Activated CD8-positive, alpha-beta T cell treated with anti-CD3 and anti-CD28 coated beads for 36 hours (primary cell): Measurements from ENCODE around the gene DLGAP1. TPM values are rescaled to one million over a fixed set of nuclear protein-coding genes. Genes with fewer than 3 reads are reported as not detected.

ENCODE experiments used
- ATAC-seq: fragments of 200-7000 bp; cut with Tn5 transposase; one replicate; pipeline ENCODE4 v1.10.0; 2021; ENCODE audit warnings: mild to moderate bottlenecking, moderate library complexity
- CTCF ChIA-PET: fragments of 350-600 bp; sonication (Branson Sonifier 250); formaldehyde crosslinking; loops from one replicate; lab custom pipeline; 2021; ENCODE audit warnings: antibody characterized with exemption; lab: Charles Lee
- POLR2A ChIA-PET: fragments of 350-600 bp; sonication (Branson Sonifier 250); formaldehyde crosslinking; loops from one replicate; lab custom pipeline; 2021; ENCODE audit warnings: antibody characterized with exemption; lab: Charles Lee
- DNase-seq: peaks from one replicate; pipeline ENCODE4 v3.0.0-alpha.2; 2020
- H3K27ac Mint-ChIP-seq: one replicate; pipeline ENCODE4 v1.8.0; 2021; ENCODE audit warnings: mild to moderate bottlenecking, mixed read lengths
- H3K27me3 Mint-ChIP-seq: one replicate; pipeline ENCODE4 v1.8.0; 2021; ENCODE audit warnings: mixed read lengths
- H3K36me3 Mint-ChIP-seq: one replicate; pipeline ENCODE4 v1.8.0; 2021; ENCODE audit warnings: low read depth, mixed read lengths
- H3K4me1 Mint-ChIP-seq: one replicate; pipeline ENCODE4 v1.8.0; 2021; ENCODE audit warnings: low read depth, mixed read lengths
- H3K4me3 Mint-ChIP-seq: one replicate; pipeline ENCODE4 v1.8.0; 2021; ENCODE audit warnings: mild to moderate bottlenecking, moderate library complexity, mixed read lengths
- H3K9me3 Mint-ChIP-seq: one replicate; pipeline ENCODE4 v1.8.0; 2021; ENCODE audit warnings: mixed read lengths
- intact Hi-C: fragments of 100-400 bp; cut with micrococcal nuclease; formaldehyde crosslinking; loops from one replicate; pipeline ENCODE4 v1.10.0; 2022
- total RNA-seq, 2 experiments: library from RNA; stranded (reverse); gene quantifications; one replicate each; pipeline ENCODE4 v1.2.3, GENCODE V29; 2021
- TF ChIP-seq, protein P1 (sequence below): fragments of 200-600 bp; IDR thresholded peaks from one replicate; pipeline ENCODE4 v1.8.0; 2022; ENCODE audit warnings: antibody characterized with exemption, mild to moderate bottlenecking

The DLGAP1 gene
- total RNA-seq, 2 experiments from 2014 or later, result not detected

DNA sequence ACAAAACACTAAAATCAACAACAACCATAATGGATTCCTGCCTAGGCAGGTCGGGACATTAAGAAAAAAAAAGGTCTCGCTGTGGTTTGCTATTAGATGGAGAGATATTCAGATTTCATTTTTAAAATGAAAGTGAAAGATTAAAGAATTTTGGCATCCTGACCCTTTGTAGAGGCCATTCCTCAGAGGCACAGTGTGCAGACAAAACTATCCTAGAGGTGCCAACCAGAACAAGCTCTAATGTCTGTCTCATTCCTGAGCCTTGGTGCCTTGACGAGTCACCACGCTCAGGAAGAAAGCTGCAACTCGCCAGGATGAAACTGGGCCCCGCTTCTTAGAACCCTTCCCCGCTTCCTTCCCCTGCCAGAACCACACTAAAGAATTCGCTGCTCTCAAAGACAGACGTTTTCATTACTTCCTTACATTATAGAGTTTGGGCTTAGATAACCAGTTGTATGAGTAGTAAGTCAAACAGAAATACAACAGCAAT, 849.1 kb downstream of the DLGAP1 start:
- H3K27ac Mint-ChIP-seq, result no peak overlapping the region
- CTCF ChIA-PET, result interaction anchor here (0.7 to 3.1 kb wide), 9 partner anchors 10 to 309 kb away, joined by 3 to 27 read pairs (median 5); no protein-coding TSS in a partner anchor
- H3K4me3 Mint-ChIP-seq, result no peak overlapping the region
- TF ChIP-seq, protein P1, sequence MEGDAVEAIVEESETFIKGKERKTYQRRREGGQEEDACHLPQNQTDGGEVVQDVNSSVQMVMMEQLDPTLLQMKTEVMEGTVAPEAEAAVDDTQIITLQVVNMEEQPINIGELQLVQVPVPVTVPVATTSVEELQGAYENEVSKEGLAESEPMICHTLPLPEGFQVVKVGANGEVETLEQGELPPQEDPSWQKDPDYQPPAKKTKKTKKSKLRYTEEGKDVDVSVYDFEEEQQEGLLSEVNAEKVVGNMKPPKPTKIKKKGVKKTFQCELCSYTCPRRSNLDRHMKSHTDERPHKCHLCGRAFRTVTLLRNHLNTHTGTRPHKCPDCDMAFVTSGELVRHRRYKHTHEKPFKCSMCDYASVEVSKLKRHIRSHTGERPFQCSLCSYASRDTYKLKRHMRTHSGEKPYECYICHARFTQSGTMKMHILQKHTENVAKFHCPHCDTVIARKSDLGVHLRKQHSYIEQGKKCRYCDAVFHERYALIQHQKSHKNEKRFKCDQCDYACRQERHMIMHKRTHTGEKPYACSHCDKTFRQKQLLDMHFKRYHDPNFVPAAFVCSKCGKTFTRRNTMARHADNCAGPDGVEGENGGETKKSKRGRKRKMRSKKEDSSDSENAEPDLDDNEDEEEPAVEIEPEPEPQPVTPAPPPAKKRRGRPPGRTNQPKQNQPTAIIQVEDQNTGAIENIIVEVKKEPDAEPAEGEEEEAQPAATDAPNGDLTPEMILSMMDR, result no peak
- no peaks in the 10 kb centered on the region for H3K9me3 Mint-ChIP-seq
- no peak for DNase-seq
- no peaks in the 10 kb centered on the region for H3K27me3 Mint-ChIP-seq
- peak; percentile 10 for ATAC-seq
- POLR2A ChIA-PET, result interaction anchor here (1.1 to 3.2 kb wide), 8 partner anchors 9 to 345 kb away, joined by 3 to 25 read pairs (median 5); no protein-coding TSS in a partner anchor
- H3K36me3 Mint-ChIP-seq, result peaks cover 2% of the 10 kb centered on the region
- intact Hi-C loops, result loop anchor here (1.0 kb wide), 1 partner anchor 18 kb away; no protein-coding TSS in a partner anchor
- peaks cover 16% of the 10 kb centered on the region for H3K4me1 Mint-ChIP-seq

DNA sequence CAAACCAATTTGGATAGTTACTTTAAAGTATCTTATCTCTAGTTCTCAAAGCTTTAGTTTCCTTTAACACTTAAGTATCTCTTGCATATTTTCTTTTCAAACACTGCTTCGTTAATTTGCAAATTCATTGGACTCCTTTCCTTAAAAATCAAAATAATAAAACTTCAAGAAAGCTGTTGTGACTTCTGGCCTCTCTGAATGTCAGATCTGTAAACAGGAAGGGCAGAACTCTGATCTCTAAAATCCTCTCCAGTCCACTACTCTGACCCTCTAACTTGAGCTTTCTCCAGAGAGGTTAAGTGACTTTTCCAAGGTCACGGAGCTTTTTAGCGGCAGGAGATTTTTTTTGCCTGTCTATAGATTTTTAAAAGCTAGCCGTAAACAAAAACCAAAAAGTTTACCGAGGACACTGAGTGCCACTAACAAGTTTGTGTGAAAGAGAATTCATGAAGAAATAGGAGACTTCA, 849.6 kb downstream of the DLGAP1 start:
- ATAC-seq, result no peak
- peaks cover 2% of the 10 kb centered on the region for H3K36me3 Mint-ChIP-seq
- TF ChIP-seq, protein P1, result no peak
- CTCF ChIA-PET, result interaction anchor here (0.7 to 3.1 kb wide), 10 partner anchors 9 to 308 kb away, joined by 3 to 27 read pairs (median 5); no protein-coding TSS in a partner anchor
- H3K4me1 Mint-ChIP-seq, result peaks cover 16% of the 10 kb centered on the region
- H3K27ac Mint-ChIP-seq, result no peak overlapping the region
- no peak overlapping the region for H3K4me3 Mint-ChIP-seq
- H3K27me3 Mint-ChIP-seq, result no peaks in the 10 kb centered on the region
- DNase-seq, result no peak
- intact Hi-C loops, result no loop called here
- no peaks in the 10 kb centered on the region for H3K9me3 Mint-ChIP-seq
- POLR2A ChIA-PET, result interaction anchor here (1.1 to 3.2 kb wide), 8 partner anchors 9 to 344 kb away, joined by 3 to 25 read pairs (median 5); no protein-coding TSS in a partner anchor

GRCh38 chr18:3604498-3605408, 850.4 kb downstream of the DLGAP1 start:
- POLR2A ChIA-PET, result interaction anchor here (0.6 to 3.2 kb wide), 12 partner anchors 8 to 349 kb away, joined by 3 to 33 read pairs (median 4); no protein-coding TSS in a partner anchor
- DNase-seq (peak; percentile 61), ATAC-seq (peak; percentile 70)
- Mint-ChIP-seq H3K4me3 (no peak overlapping the region), H3K27ac (no peak overlapping the region), H3K9me3 (no peaks in the 10 kb centered on the region), H3K4me1 (peaks cover 10% of the 10 kb centered on the region), H3K36me3 (peaks cover 2% of the 10 kb centered on the region), H3K27me3 (no peaks in the 10 kb centered on the region)
- CTCF ChIA-PET, result interaction anchor here (1.1 to 3.1 kb wide), 12 partner anchors 8 to 391 kb away, joined by 3 to 47 read pairs (median 5); no protein-coding TSS in a partner anchor
- TF ChIP-seq, protein P1, result no peak
- intact Hi-C loops, result loop anchor here (5.0 kb wide), 1 partner anchor 63 kb away; no protein-coding TSS in a partner anchor

GRCh38 chr18:3604235-3604497, 850.9 kb downstream of the DLGAP1 start:
- TF ChIP-seq, protein P1, result no peak
- H3K27ac Mint-ChIP-seq, result no peak overlapping the region
- intact Hi-C loops, result loop anchor here (5.0 kb wide), 1 partner anchor 63 kb away; no protein-coding TSS in a partner anchor
- ChIA-PET CTCF (interaction anchor here (1.1 to 3.3 kb wide), 7 partner anchors 10 to 391 kb away, joined by 3 to 47 read pairs (median 8); no protein-coding TSS in a partner anchor), POLR2A (interaction anchor here (0.6 to 3.0 kb wide), 4 partner anchors 10 to 348 kb away, joined by 3 to 33 read pairs (median 4); no protein-coding TSS in a partner anchor)
- peaks cover 2% of the 10 kb centered on the region for H3K36me3 Mint-ChIP-seq
- no peaks in the 10 kb centered on the region for H3K9me3 Mint-ChIP-seq
- H3K27me3 Mint-ChIP-seq, result no peaks in the 10 kb centered on the region
- DNase-seq, result no peak
- peaks cover 13% of the 10 kb centered on the region for H3K4me1 Mint-ChIP-seq
- no peak overlapping the region for H3K4me3 Mint-ChIP-seq
- no peak for ATAC-seq
